H1 (cell line): ENCODE measurements around the gene TAF1D. TPM values are rescaled to one million over a fixed set of nuclear protein-coding genes. Genes with fewer than 3 reads are reported as not detected.
A peak's percentile ranks its signal among the peaks of the same experiment; 100 is the strongest.

ENCODE experiments used
- CTCF ChIA-PET: fragments of 300-600 bp; sonication (Branson Sonifier 250); formaldehyde crosslinking; loops from one replicate; lab custom pipeline; 2021; ENCODE audit not compliant: partially characterized antibody; lab: Charles Lee
- POLR2A ChIA-PET: fragments of 300-600 bp; sonication (Branson Sonifier 250); formaldehyde crosslinking; loops from one replicate; lab custom pipeline; 2021; ENCODE audit warnings: inconsistent platforms; ENCODE audit not compliant: partially characterized antibody; lab: Charles Lee
- DNase-seq, 2 experiments: peaks; one replicate each; pipeline versions ENCODE4 v3.0.0 to v3.0.0-alpha.2; 2010 to 2022; ENCODE audit warnings: low spot score in 2 of 2, low read depth in 1 of 2, mixed read lengths in 1 of 2
- FAIRE-seq: peaks from 2 replicates; lab custom pipeline; 2011; peaks lifted over from hg19 to GRCh38; lab: Jason Lieb, UNC
- H2AFZ ChIP-seq: 2 replicates; pipeline ENCODE4 v1.8.1; 2012; ENCODE audit warnings: low read length, inconsistent platforms
- H2AK5ac ChIP-seq: 2 replicates; pipeline ENCODE4 v1.6.1; 2013; ENCODE audit warnings: low read depth, low read length
- H2BK120ac ChIP-seq: replicated peaks from 2 replicates; pipeline ENCODE3; 2013; ENCODE audit warnings: low read depth, low read length, inconsistent platforms
- H2BK12ac ChIP-seq: 2 replicates; pipeline ENCODE4 v1.6.1; 2013; ENCODE audit warnings: low read depth, low read length
- H2BK15ac ChIP-seq: 2 replicates; pipeline ENCODE4 v1.6.1; 2013; ENCODE audit warnings: low read length
- H2BK20ac ChIP-seq: 2 replicates; pipeline ENCODE4 v1.6.1; 2013; ENCODE audit warnings: low read length
- H2BK5ac ChIP-seq: 2 replicates; pipeline ENCODE4 v1.6.1; 2013; ENCODE audit warnings: low read depth, low read length
- H3K14ac ChIP-seq: 2 replicates; pipeline ENCODE4 v1.6.1; 2013; ENCODE audit warnings: inconsistent platforms; ENCODE audit not compliant: insufficient read length
- H3K18ac ChIP-seq: 2 replicates; pipeline ENCODE4 v1.6.1; 2013; ENCODE audit warnings: low read length; ENCODE audit errors: extremely low read depth
- H3K23ac ChIP-seq: 2 replicates; pipeline ENCODE4 v1.6.1; 2013; ENCODE audit warnings: inconsistent platforms; ENCODE audit not compliant: insufficient read length
- H3K23me2 ChIP-seq: 2 replicates; pipeline ENCODE4 v1.6.1; 2013; ENCODE audit warnings: low read depth, low read length
- H3K27ac ChIP-seq: 2 replicates; pipeline ENCODE4 v1.6.1; 2011; ENCODE audit warnings: low read depth, low read length, inconsistent platforms
- H3K27me3 ChIP-seq, 4 experiments: replicated peaks in 1 of 4; 1 replicate in 1 of 4; 2 replicates in 3 of 4; pipeline versions ENCODE4 v1.6.1 to v1.8.1; 2011 to 2013; ENCODE audit warnings: low read length in 3 of 4, mild to moderate bottlenecking in 3 of 4, inconsistent platforms in 2 of 4, mixed read lengths in 2 of 4, moderate library complexity in 1 of 4; ENCODE audit not compliant: control insufficient read depth in 3 of 4, insufficient read depth in 3 of 4; ENCODE audit errors: extremely low read depth in 1 of 4
- H3K36me3 ChIP-seq, 4 experiments: 2 replicates each; pipeline versions ENCODE4 v1.6.1 to v1.8.1; 2011 to 2013; ENCODE audit warnings: mild to moderate bottlenecking in 4 of 4, low read length in 3 of 4, moderate library complexity in 2 of 4, control low read depth in 1 of 4, inconsistent platforms in 1 of 4; ENCODE audit not compliant: insufficient read depth in 4 of 4, control insufficient read depth in 2 of 4
- H3K4ac ChIP-seq: replicated peaks from 2 replicates; pipeline ENCODE3; 2013; ENCODE audit warnings: low read length, low read depth, mixed read lengths, inconsistent platforms; ENCODE audit not compliant: insufficient read length
- H3K4me1 ChIP-seq, 4 experiments: replicated peaks in 1 of 4; 1 replicate in 1 of 4; 2 replicates in 3 of 4; pipeline versions ENCODE4 v1.6.1 to v1.8.1; 2011 to 2013; ENCODE audit warnings: low read length in 3 of 4, inconsistent platforms in 2 of 4, mixed read lengths in 1 of 4; ENCODE audit not compliant: insufficient read depth in 4 of 4, control insufficient read depth in 3 of 4
- H3K4me2 ChIP-seq, 2 experiments: 2 replicates each; pipeline versions ENCODE4 v1.6.1 to v1.8.1; 2011 to 2013; ENCODE audit warnings: low read depth in 2 of 2, low read length in 2 of 2, control low read depth in 1 of 2, inconsistent platforms in 1 of 2, mild to moderate bottlenecking in 1 of 2; ENCODE audit not compliant: insufficient read depth in 1 of 2
- H3K4me3 ChIP-seq, 4 experiments: fragments of 200-600, 300-600 bp in 1 of 4; sonication (generic), shearing (Covaris generic), sonication (Bioruptor Twin) in 1 of 4; 2 replicates each; pipeline versions ENCODE4 v1.5.1 to v1.8.1; 2011 to 2016; ENCODE audit warnings: low read length in 4 of 4, low read depth in 3 of 4, control low read depth in 2 of 4, inconsistent platforms in 2 of 4, mild to moderate bottlenecking in 2 of 4, mixed read lengths in 1 of 4, moderate library complexity in 1 of 4; ENCODE audit not compliant: insufficient read depth in 2 of 4; ENCODE audit errors: extremely low read depth in 1 of 4
- H3K56ac ChIP-seq: replicated peaks from 2 replicates; pipeline ENCODE3; 2013; ENCODE audit warnings: low read depth, mild to moderate bottlenecking, mixed read lengths, low read length, inconsistent platforms; ENCODE audit not compliant: insufficient read length
- H3K79me1 ChIP-seq: 2 replicates; pipeline ENCODE4 v1.6.1; 2013; ENCODE audit warnings: low read depth, low read length, control low read depth
- H3K79me2 ChIP-seq, 2 experiments: 2 replicates each; pipeline versions ENCODE4 v1.6.1 to v1.8.1; 2012 to 2013; ENCODE audit warnings: low read length in 2 of 2, mild to moderate bottlenecking in 2 of 2, inconsistent platforms in 1 of 2; ENCODE audit not compliant: insufficient read depth in 2 of 2, control insufficient read depth in 1 of 2
- H3K9ac ChIP-seq, 4 experiments: replicated peaks in 1 of 4; 1 replicate in 1 of 4; 2 replicates in 3 of 4; pipeline versions ENCODE4 v1.6.1 to v1.8.1; 2011 to 2013; ENCODE audit warnings: low read depth in 3 of 4, low read length in 3 of 4, control low read depth in 2 of 4, mild to moderate bottlenecking in 2 of 4, moderate library complexity in 2 of 4, inconsistent platforms in 1 of 4; ENCODE audit errors: extremely low read depth in 1 of 4
- H3K9me3 ChIP-seq, 2 experiments: 2 replicates each; pipeline versions ENCODE4 v1.6.1 to v1.8.1; 2012 to 2013; ENCODE audit warnings: mild to moderate bottlenecking in 2 of 2, moderate library complexity in 2 of 2, control low read depth in 1 of 2, inconsistent platforms in 1 of 2, low read depth in 1 of 2, low read length in 1 of 2, mixed read lengths in 1 of 2; ENCODE audit not compliant: insufficient read depth in 2 of 2
- H4K20me1 ChIP-seq, 2 experiments: replicated peaks in 1 of 2; 2 replicates each; pipeline versions ENCODE3 to v1.8.1; 2011 to 2013; ENCODE audit warnings: inconsistent platforms in 2 of 2, low read length in 2 of 2, mild to moderate bottlenecking in 1 of 2; ENCODE audit not compliant: insufficient read depth in 2 of 2, control insufficient read depth in 1 of 2
- H4K5ac ChIP-seq: 2 replicates; pipeline ENCODE4 v1.6.1; 2013; ENCODE audit warnings: low read length, low read depth, mixed read lengths, inconsistent platforms; ENCODE audit not compliant: insufficient read length
- H4K8ac ChIP-seq: 2 replicates; pipeline ENCODE4 v1.8.0; 2013; ENCODE audit warnings: mild to moderate bottlenecking, moderate library complexity, low read length, inconsistent platforms; ENCODE audit not compliant: insufficient read depth; ENCODE audit errors: extremely low read depth
- H4K91ac ChIP-seq: replicated peaks from 2 replicates; pipeline ENCODE3; 2013; ENCODE audit warnings: low read length, mixed read lengths, inconsistent platforms; ENCODE audit not compliant: insufficient read length
- KDM1A ChIP-seq: fragments of 200-600, 300-600 bp; sonication (generic); IDR thresholded peaks from 2 replicates; pipeline ENCODE4 v1.7.1; 2016; ENCODE audit warnings: mild to moderate bottlenecking, low read length, borderline replicate concordance
- KDM4A ChIP-seq: IDR thresholded peaks from one replicate; pipeline ENCODE4 v1.7.1; 2012; ENCODE audit warnings: low read depth, mild to moderate bottlenecking, moderate library complexity, low read length, inconsistent platforms; ENCODE audit not compliant: severe bottlenecking
- NRF1 ChIP-seq: IDR thresholded peaks from 2 replicates; pipeline ENCODE4 v1.6.1; 2011; ENCODE audit warnings: mild to moderate bottlenecking, low read depth, low read length, improper control_type of control experiment
- RBBP5 ChIP-seq: IDR thresholded peaks from 2 replicates; pipeline ENCODE4 v1.7.1; 2012; ENCODE audit warnings: low read depth, mild to moderate bottlenecking, inconsistent platforms, low read length, moderate library complexity, borderline replicate concordance
- TCF12 ChIP-seq: IDR thresholded peaks from 2 replicates; pipeline ENCODE4 v1.6.1; 2011; ENCODE audit warnings: low read depth, mild to moderate bottlenecking, low read length
- TEAD4 ChIP-seq: IDR thresholded peaks from 2 replicates; pipeline ENCODE4 v1.6.1; 2012; ENCODE audit warnings: low read depth, low read length, inconsistent platforms, mixed read lengths
- ZNF274 ChIP-seq: IDR thresholded peaks from 2 replicates; pipeline ENCODE4 v1.7.0; 2012; ENCODE audit warnings: low read length, borderline replicate concordance; ENCODE audit errors: extremely low read depth
- WGBS, 2 experiments: shearing (Covaris generic) in 1 of 2; methylation state at CpG; one replicate each; pipeline versions ENCODE4 v1.1.6 to v1.1.7; 2013 to 2015; ENCODE audit warnings: low lambda C conversion rate in 2 of 2, mixed read lengths in 2 of 2, inconsistent platforms in 1 of 2, low coverage in 1 of 2, missing lambda C conversion rate in 1 of 2; ENCODE audit not compliant: insufficient replicate concordance in 2 of 2, insufficient coverage in 1 of 2, insufficient read length in 1 of 2; ENCODE audit errors: extremely low coverage in 1 of 2, missing lambda C conversion rate in 1 of 2; 5-methylcytosine and 5-hydroxymethylcytosine counted together
- polyA plus RNA-seq, 7 experiments: library from polyadenylated mRNA; depleted of rRNA in 3 of 7; stranded (reverse) in 5 of 7; unstranded in 2 of 7; fragments of >200 nt in 5 of 7; fragments of 200-250 nt in 2 of 7; gene quantifications; 1 replicate in 5 of 7; 2 replicates in 1 of 7; 4 replicates in 1 of 7; pipeline versions ENCODE4 v1.2.1 to v1.2.3, GENCODE V29; 2011 to 2013; ENCODE audit warnings: missing spikeins in 2 of 7, mixed read lengths in 2 of 7
- total RNA-seq: library from RNA; stranded (reverse); fragmentation: NEBNext Ultra II Directional; extraction: Animal tissue kit (Norgen Biotek cat#: 25700); gene quantifications from 2 replicates; pipeline ENCODE4 v1.2.1, GENCODE V29; 2021
- TF ChIP-seq, protein P1 (sequence below): IDR thresholded peaks from 2 replicates; pipeline ENCODE4 v1.6.1; 2011; ENCODE audit warnings: low read length, improper control_type of control experiment

Gene TAF1D
- total and polyA plus RNA-seq, 2 of the 8 experiments (the other 6 are each of a cell fraction or from before 2014, with no cell fraction given), result 64.7 to 212 TPM

DNA sequence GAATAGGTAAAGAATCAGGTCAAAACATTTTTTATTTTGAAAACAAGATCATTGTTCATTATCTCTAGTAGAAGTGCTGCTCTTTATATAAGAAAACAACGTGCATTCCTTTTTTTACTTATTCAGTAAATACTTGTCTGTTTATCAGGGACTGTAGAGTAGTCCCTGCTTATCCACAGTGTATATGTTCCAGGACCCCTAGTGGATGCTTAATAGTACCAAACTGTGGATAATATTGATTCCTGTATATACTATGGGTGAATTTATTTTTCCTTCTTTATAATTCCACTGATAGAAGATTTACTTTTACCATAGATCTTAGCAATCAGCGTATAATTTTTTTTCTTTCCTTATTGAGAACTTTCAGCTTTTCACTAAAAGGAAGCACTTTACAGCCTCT, 47.2 kb downstream of the TAF1D start:
- Histone ChIP-seq H3K4me3 (no peak overlapping the region), H2BK20ac (no peak overlapping the region), H2BK5ac (no peak overlapping the region), H4K8ac (no peak overlapping the region), H3K4me2 (no peak overlapping the region), H4K20me1 (peaks cover 0 to 3% of the 10 kb centered on the region in 2 experiments), H3K4me1 (no peaks in the 10 kb centered on the region), H3K14ac (no peak overlapping the region), H3K79me2 (no peaks in the 10 kb centered on the region), H3K9ac (peak overlapping the region in 1 of 4 experiments; percentile 43; a peak in 1 of 7 replicates), H3K36me3 (peaks cover 7 to 72% (median 42%) of the 10 kb centered on the region in 4 experiments), H2AK5ac (no peak overlapping the region), H2BK120ac (no peak overlapping the region), H3K9me3 (no peaks in the 10 kb centered on the region), H3K23me2 (no peaks in the 10 kb centered on the region), H3K4ac (no peak overlapping the region), H2AFZ (no peak overlapping the region), H3K18ac (no peak overlapping the region), H2BK12ac (no peak overlapping the region), H3K27ac (no peak overlapping the region), H2BK15ac (no peak overlapping the region), H4K91ac (no peak overlapping the region), H3K56ac (no peak overlapping the region), H3K79me1 (no peaks in the 10 kb centered on the region), H3K27me3 (no peaks in the 10 kb centered on the region), H4K5ac (no peak overlapping the region), H3K23ac (no peak overlapping the region)
- ChIA-PET CTCF (interaction anchor here (1.1 to 1.3 kb wide), 2 partner anchors 10 to 12 kb away, joined by 3 to 4 read pairs; no protein-coding TSS in a partner anchor), POLR2A (no interaction called here)
- TF ChIP-seq ZNF274 (no peak), NRF1 (no peak), KDM1A (no peak), KDM4A (no peak), TEAD4 (no peak), TCF12 (no peak), RBBP5 (no peak)
- TF ChIP-seq, protein P1, sequence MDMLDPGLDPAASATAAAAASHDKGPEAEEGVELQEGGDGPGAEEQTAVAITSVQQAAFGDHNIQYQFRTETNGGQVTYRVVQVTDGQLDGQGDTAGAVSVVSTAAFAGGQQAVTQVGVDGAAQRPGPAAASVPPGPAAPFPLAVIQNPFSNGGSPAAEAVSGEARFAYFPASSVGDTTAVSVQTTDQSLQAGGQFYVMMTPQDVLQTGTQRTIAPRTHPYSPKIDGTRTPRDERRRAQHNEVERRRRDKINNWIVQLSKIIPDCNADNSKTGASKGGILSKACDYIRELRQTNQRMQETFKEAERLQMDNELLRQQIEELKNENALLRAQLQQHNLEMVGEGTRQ, result no peak
- no peak for FAIRE-seq
- 94% methylated on average over 2 of the region's 2 CpGs; no CpG with 5 or more reads in 1 of the 2 experiments for WGBS, 2 experiments
- no peak for DNase-seq
